GM11168 (cell line): ENCODE data around the gene HRH3.

ENCODE experiments used
- in situ Hi-C: fragments of 300-500 bp; cut with MboI; formaldehyde crosslinking; loops from one replicate; pipeline ENCODE4 v1.12.0; 2022; ENCODE audit warnings: low sequenced_read_pairs; ENCODE audit not compliant: unreplicated experiment

HRH3 gene

DNA sequence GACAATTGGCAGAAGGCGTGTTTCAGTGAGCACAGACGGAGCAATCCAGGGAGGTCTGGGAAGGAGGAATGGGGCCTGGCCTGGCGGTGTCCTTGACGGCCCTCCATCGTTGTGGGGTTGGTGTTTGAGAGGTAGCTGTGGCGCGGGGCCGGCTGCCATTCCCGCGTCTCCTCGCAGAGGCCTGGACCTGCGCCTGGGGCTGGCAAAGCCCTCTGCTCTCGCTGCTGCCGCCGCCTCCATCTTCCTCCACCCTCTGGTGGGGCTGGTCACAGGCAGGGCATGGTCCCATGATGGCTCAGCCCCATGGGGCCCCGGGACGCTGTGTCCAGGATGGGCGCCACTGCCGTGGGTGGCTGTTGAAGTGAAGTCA, 25.8 kb upstream of the HRH3 start:
- in situ Hi-C loops, result no loop called here

- in situ Hi-C loops, result no loop called here
Measured at GRCh38 chr20:62244644-62245108, 24.6 kb upstream of the HRH3 start.

GRCh38 chr20:62243906-62244515, 23.9 kb upstream of the HRH3 start:
- in situ Hi-C loops, result no loop called here

- in situ Hi-C loops, result no loop called here
Measured at GRCh38 chr20:62243106-62243505, 23.0 kb upstream of the HRH3 start.

DNA sequence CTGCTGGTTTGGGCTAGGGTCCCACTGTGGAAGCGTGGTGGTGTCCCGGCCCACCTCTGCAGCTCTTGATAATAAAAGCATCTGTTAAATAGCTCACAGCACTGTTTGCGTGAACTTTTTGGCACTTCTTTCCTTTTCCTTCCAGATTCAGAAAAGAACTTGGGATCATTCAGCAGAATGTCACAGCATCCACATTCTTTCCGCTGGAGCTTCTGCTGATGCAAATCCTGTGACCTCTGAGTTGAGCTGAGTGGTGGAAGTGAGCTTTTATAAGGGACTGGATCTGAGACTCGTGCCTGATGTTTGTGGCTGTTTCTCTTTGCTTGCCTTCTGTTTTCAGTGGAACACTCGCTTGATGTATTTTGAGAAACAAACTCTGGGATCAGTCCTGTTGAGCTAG, 22.1 kb upstream of the HRH3 start:
- in situ Hi-C loops, result no loop called here

DNA sequence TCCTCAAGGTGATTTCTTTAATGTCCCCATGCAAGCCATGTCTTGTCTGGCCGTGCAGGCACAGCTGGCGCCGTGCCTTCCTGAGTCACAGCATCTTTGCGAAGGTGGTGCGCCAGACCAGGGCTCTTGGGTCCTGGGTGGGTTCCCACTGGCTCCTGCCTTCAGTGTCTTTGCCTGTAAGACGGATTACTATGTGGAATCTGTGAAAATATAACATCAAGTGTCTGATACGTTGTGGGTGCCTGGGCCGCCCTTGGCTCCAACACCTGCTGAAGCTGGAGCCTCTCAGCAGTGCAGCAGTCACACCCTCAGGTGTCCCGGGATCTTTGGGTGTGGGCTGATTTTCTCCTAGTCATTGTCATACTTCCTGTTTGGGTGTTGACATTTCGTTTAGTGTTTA, 21.4 kb upstream of the HRH3 start:
- in situ Hi-C loops, result no loop called here

- in situ Hi-C loops, result no loop called here
Measured at GRCh38 chr20:62240020-62240685, 20.1 kb upstream of the HRH3 start.

DNA sequence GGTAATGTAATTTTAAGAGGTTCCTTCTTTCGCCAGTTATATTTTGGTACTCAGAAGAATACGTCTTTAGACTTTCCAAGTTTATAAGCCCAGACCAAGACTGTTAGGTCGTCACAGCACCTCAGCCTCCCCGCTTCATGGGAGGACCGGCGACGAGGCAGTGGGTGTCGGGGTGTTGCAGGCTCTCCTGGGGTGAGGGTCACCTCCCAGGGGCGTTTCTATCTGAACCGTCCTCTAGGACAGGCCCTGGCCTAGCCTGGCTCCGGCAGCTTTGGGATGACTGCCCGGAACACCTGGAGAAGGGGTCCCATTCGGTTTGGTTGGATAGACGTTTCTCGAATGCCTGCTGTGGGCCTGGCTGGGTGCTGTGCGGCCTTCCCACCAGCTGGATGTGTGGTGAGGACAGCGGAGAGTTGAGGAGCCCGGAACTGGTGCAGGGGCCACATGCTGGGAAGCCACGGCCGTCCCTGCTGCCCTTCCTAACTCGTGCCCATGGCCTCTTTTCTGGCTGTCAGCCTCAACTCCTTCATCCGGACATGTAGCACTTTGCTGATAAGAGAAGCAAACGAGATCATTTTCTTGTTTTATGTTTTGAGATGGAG, 19.3 kb upstream of the HRH3 start:
- in situ Hi-C loops, result no loop called here

DNA sequence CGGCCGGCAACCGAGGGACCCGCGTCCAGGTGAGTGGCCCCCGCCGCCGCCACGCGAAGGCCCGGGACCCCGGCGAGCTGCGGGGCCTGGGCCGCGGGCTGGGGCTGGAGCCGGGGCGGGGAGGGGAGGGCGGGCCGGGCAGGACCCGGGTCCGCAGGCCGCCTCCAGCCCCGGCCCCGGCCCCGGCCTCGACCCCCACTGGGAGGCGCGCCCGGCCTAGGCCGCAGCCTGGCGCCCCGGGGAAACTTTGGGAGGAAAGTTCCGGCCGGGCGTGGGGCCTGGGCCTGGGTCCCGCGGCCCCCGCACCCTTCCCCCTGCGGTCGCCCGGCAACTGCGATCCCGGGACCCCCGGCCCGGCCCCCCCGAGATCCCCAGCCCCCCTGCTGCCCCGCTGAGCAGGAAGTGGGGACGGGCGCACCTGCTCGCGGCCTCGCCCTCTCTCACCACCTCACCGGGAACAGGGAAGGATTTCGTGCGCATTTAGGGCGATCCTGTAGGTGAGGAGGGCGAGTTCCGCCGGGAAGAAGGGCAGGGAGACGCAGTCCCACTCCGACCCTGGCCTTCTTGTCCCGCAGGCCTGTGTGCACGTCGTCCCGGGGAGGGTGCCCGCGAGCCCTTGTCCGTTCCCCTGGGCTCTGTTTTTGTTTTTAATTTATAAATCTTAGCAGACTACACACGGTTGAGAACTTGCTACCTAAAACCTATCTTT, 18.6 kb upstream of the HRH3 start:
- in situ Hi-C loops, result no loop called here

DNA sequence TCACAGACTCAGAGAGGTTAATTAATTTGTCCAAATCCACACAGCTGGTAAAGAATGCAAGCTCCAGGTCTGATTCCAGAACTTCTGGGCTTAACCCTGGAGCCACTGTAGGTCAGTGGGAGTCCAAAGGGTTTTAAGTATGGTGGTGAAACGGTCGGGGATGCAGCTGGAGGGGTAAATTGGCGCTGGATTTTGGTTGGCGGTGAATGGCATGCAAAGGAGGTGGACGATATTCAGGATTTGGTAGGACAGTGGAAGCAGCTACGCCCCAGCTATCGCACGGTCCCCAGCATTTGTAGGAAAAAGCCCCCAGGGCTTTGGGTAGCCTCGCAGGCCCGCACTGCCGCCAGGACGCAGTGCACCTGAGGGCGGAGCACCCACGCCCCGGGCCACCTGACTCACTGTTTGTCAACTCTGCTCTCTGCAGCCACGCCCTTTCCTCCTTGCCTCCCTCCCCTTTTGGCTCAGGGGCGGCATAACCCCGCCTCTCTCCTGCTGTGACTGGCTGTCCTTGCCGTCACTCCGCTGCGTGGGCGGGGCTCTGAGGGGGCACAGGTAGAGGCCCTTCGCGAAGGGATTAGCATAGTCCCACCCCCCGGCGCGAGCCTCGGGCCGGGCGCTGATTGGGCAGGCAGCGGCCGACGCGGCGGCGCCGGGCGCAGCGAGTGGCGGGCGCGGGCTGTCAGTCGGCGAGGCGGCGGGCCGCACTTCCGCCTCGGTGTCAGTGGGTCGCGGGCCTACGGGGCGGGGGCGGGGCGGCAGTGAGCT, 17.9 kb upstream of the HRH3 start, which contains the start of gene OSBPL2:
OSBPL2 (plus strand) TSS at position 721 of the 768 bp plus-strand sequence. CDS start 17,664 bp downstream, outside the sequence.
- in situ Hi-C loops, result no loop called here

GRCh38 chr20:62237514-62237800, 17.4 kb upstream of the HRH3 start:
- in situ Hi-C loops, result no loop called here

DNA sequence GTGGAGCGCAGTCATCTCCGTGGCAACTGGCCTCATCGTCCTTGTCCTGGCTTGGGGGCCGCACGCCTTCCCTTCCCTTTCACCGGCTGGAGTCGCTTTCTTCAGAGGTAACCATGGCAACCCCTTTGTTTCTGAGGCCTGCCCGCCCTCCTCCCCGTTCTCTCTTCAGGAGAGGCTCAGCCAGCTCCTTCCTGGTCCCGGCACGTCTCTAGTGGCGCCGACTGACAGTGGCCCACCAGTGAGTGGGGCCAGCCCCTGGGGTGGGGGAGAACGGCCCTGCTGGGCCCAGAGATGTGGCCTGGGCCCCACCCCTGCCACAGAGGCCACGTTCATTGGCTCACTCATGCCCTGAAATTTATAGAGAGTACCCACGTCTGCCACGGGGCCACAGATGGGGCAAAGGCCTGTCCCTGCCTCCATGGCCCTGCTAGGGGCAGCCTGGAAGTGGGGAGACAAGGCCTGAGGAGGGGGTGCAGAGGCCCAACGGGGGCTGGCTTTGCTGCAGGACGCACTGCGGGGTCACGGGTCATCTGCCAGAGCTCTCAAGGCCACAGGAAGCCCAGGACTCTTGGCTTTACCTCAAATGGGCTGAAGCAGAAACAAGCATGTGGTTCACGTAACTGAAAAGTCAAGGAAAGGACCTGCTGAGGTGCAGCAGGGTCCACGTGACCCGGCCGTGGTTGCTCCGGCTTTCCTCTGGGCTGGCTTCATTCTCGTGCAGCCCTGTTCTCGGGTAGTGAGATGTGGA, 16.9 kb upstream of the HRH3 start:
- in situ Hi-C loops, result no loop called here

DNA sequence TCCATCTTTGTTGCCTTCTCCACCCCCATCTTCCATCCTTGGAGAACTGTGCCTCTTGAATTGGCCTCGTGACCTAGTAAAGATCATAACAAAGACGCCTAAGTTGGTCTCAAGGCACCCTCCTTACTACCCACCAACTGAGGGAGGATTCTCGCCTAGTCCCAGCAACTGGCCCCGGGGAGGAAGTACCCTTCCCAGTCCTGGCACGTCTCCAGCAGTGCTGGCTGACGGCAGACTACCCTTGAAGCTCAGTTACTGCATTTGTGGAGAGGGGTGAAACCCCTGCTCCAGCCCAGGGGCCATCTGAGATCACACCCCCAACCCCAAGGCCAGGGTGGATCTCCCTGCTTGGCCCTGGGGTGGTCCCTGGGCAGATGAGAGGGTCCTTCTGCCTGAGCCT, 16.1 kb upstream of the HRH3 start:
- in situ Hi-C loops, result no loop called here

DNA sequence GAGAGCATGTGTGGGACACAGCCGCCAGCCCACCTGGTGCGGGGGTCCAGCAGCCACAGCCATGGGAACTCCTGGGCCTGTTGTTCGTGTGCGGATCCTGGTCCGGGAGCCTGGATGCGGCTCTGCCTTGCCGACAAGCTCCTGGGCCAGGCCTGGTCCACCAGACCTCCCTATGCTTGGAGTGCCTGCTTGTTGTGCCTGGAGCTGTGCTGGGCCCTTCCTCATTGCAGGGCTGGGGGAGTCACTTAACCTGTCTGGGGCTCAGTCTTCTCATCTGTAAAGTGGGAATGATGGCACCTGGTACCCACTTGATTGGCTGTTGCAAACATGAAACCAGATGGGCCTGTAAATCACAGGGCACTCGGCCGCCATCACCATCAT, 15.7 kb upstream of the HRH3 start:
- in situ Hi-C loops, result no loop called here

GRCh38 chr20:62235001-62235776, 15.1 kb upstream of the HRH3 start:
- in situ Hi-C loops, result no loop called here

GRCh38 chr20:62234339-62234738, 14.3 kb upstream of the HRH3 start:
- in situ Hi-C loops, result no loop called here

- in situ Hi-C loops, result no loop called here
Measured at GRCh38 chr20:62233684-62234083, 13.6 kb upstream of the HRH3 start.

- in situ Hi-C loops, result no loop called here
Measured at GRCh38 chr20:62232770-62233645, 12.9 kb upstream of the HRH3 start.
